HG02884 (cell line): ENCODE results near the gene MKNK2.

Experiments
- ATAC-seq: cut with Tn5 transposase; IDR thresholded peaks from one replicate; pipeline ENCODE4 v1.9.1; 2021; ENCODE audit warnings: mild to moderate bottlenecking, moderate library complexity; ENCODE audit not compliant: unreplicated experiment

The MKNK2 gene

GRCh38 chr19:2058570-2059421 lies 7.8 kb upstream of the MKNK2 start:
- ATAC-seq, result no peak

DNA sequence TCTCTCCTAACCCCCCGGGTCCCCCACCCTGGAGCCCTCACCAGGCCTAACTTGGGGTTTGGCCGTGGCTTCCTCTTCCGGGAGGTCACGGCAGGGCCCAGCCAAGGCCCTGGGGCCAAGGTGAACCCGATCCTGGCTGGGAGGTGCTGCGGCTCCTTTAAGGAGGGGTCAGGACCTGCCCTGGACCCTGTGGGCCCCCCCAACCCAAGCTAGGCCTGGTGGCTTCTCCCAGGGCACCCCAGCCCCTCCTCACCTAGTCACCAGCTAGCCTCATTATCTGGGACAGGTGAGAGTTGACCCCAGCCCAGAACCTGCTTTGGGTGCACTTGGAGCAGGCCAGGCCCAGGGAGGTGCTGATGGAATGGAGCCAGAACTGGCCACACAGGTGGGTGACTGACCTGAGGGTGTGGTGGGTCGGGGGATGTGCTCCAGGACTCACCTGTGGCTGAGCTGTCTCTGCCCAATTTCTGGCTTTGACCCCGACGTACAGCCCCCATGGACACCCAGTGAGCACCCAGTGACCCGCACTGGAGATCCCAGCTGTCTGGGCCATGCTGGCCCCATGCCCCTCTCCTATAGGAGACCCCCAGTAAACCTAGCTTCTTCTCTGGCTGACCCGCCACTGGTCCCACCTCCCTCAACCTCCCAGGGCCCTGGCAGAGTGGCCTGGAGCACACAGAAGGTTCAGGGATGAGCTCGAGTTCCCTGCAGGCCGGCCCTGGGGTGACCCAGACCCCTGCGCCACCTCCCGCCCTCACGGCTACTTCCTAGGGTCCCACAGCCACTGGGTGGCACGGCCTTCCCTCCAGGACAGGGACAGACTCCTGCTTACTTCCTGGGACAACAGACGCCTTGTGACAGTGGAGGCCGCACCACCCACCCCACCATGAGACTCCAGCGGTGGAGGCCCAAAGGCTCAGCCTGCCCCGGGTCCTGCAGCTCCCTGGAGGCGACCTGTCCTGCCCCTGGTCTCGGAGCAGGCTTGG lies 6.7 kb upstream of the MKNK2 start:
- ATAC-seq, result no peak

GRCh38 chr19:2056837-2057192 lies 5.8 kb upstream of the MKNK2 start:
- ATAC-seq, result no peak

- ATAC-seq, result no peak
Observed at GRCh38 chr19:2055931-2056836, 5.1 kb upstream of the MKNK2 start.

- ATAC-seq, result no peak
Observed at GRCh38 chr19:2054763-2055162, 3.7 kb upstream of the MKNK2 start.

- ATAC-seq, result no peak
Observed at GRCh38 chr19:2053601-2054389, 2.8 kb upstream of the MKNK2 start.

- no peak for ATAC-seq
Observed at GRCh38 chr19:2051773-2052704, 995 bp upstream of the MKNK2 start.

DNA sequence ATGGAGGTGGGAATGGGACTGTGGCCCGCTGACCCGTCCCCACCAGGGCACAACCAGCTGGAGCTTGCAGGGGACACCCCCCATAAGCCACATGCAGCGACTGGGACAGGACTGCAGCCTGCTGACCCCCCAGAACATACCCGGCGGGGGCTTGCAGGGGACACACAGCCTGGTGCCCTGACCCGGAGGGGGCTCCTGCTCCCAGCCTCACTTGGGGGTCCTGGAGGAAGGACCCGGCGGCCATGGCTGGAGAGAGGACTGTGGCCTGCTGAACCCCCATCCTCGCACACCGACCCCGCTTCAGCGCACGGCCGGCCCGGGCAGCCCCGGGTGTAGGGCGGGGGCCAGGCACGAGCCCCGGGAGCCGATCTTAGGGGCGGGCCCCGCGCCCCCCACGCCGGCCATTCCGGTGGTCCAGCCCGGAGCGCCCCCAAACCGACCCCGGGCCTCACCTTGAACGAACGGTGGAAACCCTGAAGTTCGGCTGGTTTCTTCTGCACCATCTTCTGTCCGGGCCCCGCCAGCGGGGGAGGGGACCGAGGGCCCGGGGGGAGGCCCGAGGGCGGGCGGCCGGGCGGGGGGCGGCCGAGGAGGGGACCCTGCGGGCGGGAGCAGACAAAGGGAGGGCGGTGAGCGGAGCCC lies 574 bp downstream of the MKNK2 start:
- no peak for ATAC-seq

DNA sequence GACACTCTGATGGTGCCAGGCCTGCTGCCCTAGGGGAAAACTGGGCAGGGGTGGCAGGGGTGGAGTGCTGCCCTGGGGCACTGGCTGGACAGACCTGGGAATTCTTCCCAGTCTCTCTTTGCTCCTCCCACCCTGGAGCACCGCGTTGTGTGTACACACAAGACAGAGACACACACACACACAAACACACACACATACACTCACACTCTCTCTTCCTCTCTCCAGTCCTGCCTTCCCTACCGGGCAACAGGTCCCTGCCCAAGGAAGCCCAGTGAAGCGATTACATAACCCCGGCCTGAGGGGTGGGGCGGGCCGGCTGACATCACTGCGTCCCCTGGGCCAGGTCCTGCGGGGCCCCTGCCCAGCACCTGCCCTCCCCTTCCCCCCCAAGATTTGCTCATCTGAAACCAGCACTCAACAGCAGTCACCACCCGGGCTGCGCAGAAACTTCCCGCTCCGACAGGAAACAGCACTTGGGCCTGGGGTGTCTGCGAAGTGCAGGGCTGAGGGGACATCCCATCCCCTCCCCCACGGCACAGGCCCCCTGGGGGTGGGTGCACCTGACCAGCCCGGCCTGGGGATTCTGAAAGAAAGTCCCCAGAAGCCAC lies 1.2 kb downstream of the MKNK2 start:
- ATAC-seq, result no peak

GRCh38 chr19:2048959-2049740 lies 1.9 kb downstream of the MKNK2 start:
- no peak for ATAC-seq

DNA sequence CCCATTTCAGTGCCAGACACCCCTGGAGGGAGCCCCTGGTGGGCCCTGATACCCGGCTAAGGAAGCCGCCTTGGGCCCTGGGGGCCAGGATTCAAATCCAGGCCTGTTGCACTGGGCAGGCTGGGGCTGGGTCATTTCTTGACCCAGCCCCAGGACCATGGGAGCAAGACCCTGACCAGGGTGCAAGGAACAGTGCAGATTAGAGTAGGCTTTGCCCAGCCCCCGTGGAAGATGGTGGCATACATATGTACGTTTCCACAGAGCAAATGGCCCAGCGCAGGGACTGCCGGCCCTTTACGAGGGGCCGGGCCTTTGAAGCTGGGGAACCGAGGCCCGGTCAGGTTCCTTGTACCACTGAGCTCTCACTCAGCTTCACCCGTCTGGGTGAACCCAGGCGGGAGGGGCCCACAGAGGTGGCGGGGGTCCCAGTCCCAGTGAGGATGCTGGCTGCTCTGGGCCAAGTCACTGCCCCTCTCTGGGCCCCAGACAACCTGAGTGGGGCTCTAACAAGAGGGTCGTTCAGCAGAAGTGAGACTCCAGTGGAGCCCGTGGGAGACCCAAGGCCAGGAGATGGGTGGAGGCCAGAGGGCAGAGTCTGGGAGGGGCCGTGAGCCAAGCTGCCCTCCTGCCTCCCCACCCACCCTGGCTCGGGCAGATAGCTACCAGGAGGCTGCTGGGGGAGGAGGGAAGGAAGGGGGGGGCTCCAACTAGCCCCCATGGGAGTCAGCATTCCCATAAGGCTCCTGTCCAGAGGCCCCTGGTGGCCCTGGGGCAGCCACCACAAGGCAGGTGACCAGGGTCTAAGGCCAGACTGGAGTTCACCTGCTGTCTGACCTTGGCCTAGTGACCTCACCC lies 2.7 kb downstream of the MKNK2 start:
- ATAC-seq, result no peak

DNA sequence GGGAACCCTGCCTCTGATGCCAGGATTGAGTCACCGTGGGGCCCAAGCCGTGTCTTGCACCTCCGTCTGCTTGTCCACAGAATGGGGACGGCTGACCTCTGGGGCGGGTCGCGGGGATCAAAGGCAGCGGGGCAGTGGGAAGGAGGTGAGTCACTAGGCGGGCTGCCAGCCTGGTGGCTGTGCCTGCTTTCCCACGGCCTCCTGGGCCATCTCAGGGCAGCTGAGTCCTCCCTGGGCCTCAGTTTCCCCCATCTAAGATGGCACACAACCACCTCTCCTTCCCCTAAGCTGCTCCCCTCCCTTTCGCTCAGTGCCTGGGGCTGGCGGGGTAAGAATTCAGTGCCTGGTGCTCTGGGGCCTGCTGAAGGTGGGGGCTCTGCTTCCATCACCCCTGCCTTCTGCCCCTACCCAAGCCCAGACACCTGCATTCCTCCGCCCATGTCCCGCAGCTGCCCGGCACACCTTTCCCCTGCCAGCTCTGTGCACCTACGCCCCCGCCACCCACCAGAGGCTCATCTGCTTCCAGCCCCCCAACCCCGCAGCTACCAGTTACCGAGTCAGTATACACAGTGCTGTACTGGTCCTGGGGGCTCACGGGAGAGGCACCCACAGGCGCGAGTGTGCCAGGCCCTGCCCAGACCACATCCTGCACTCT lies 3.5 kb downstream of the MKNK2 start:
- ATAC-seq, result no peak

DNA sequence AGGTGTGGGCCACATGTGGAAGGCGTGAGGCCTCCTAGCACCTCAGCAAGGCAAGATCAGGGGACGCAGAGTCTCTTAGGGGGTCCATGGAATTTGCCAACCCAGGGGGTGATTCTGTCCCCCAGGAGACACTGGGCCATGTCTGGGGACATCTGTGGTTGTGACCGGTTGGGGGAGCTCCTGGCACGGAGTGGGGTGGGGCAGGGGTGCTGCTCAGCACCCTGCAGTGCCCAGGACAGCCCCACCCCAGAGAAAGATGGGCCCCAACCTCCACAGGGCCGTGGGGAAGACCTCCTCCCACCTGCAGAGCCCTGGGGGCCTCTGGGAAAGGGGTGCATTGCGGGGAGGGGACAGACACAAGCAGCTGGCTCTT lies 4.0 kb downstream of the MKNK2 start:
- no peak for ATAC-seq

GRCh38 chr19:2046046-2046907 lies 4.8 kb downstream of the MKNK2 start:
- ATAC-seq, result no peak

DNA sequence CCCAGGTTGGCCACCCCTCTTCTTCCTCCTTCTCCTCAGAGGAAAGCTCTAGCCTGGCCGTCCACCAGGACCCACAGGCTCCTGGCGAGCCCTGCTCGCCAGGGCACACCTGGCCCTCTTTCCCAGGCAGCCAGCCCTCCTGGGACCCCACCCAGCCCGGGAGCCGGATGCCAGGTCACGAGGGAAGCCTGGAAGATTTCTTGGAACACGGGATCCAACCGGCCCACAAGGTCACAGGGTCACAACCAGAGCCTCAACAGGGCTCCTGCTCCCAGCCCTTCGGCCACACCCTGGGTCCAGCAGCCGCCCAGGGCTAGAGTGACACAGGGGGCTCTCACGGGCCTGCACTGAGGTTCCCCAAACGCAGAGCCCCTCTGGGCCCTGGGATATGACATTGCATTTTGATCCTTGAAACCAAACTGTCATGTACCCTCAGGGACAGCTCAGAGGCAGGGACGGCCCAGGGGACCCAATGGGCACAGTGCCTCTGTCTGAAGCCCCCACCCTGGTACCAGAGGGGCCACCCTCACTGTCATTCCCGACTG lies 5.5 kb downstream of the MKNK2 start:
- no peak for ATAC-seq
